DMS153 treated with DMSO at 0.1 percent for 48 hours (cell line): ENCODE measurements around the gene CELF5.

Source experiments
- DNase-seq: peaks from one replicate; lab custom pipeline; 2025; ENCODE audit not compliant: unreplicated experiment; lab: John Stamatoyannopoulos, UW

CELF5 gene

GRCh38 chr19:3270902-3271301 is 46.4 kb downstream of the CELF5 start:
- DNase-seq, result peak; percentile 29

- no peak for DNase-seq
These were observed 48.0 kb downstream of the CELF5 start for GRCh38 chr19:3272401-3272931.

- DNase-seq, result no peak
These were observed 48.5 kb downstream of the CELF5 start for GRCh38 chr19:3272952-3273351.

- DNase-seq, result no peak
These were observed 49.9 kb downstream of the CELF5 start for GRCh38 chr19:3274245-3274941.

GRCh38 chr19:3274942-3275582 is 50.6 kb downstream of the CELF5 start:
- DNase-seq, result peak; percentile 18

GRCh38 chr19:3275583-3276340 is 51.3 kb downstream of the CELF5 start:
- DNase-seq, result peak; percentile 77

GRCh38 chr19:3276341-3276799 is 51.9 kb downstream of the CELF5 start:
- DNase-seq, result peak; percentile 77

- no peak for DNase-seq
These were observed 53.2 kb downstream of the CELF5 start for GRCh38 chr19:3277649-3278048.

GRCh38 chr19:3278294-3278693 is 53.8 kb downstream of the CELF5 start:
- DNase-seq, result no peak

GRCh38 chr19:3278749-3279148 is 54.3 kb downstream of the CELF5 start:
- no peak for DNase-seq

- DNase-seq, result no peak
These were observed 54.8 kb downstream of the CELF5 start for GRCh38 chr19:3279306-3279705.

- DNase-seq, result no peak
These were observed 56.6 kb downstream of the CELF5 start for GRCh38 chr19:3281026-3281425.

GRCh38 chr19:3282155-3282554 is 57.7 kb downstream of the CELF5 start:
- DNase-seq, result no peak

GRCh38 chr19:3282564-3282963 is 58.1 kb downstream of the CELF5 start:
- no peak for DNase-seq

- no peak for DNase-seq
These were observed 58.8 kb downstream of the CELF5 start for GRCh38 chr19:3283246-3283751.

- no peak for DNase-seq
These were observed 59.6 kb downstream of the CELF5 start for GRCh38 chr19:3283886-3284657.

GRCh38 chr19:3284759-3285646 is 60.5 kb downstream of the CELF5 start:
- DNase-seq, result peak; percentile 86

- DNase-seq, result no peak
These were observed 61.3 kb downstream of the CELF5 start for GRCh38 chr19:3285647-3286176.

- no peak for DNase-seq
These were observed 63.4 kb downstream of the CELF5 start for GRCh38 chr19:3287814-3288213.
